Measurements from ENCODE around the gene RYR2.

Gene RYR2

GRCh38 chr1:237032029-237032428 is 10.0 kb upstream of the RYR2 start:
- peak; percentile 35 for DNase-seq (ENCODE audit: low read depth, low spot score)

GRCh38 chr1:237033061-237033460 is 8.9 kb upstream of the RYR2 start:
- no peak for DNase-seq (ENCODE audit: low read depth, low spot score)

- DNase-seq (ENCODE audit: low read depth, low spot score), result no peak
Measured at GRCh38 chr1:237033804-237034203, 8.2 kb upstream of the RYR2 start.

GRCh38 chr1:237035759-237036158 is 6.2 kb upstream of the RYR2 start:
- DNase-seq (ENCODE audit: low read depth, low spot score), result no peak

GRCh38 chr1:237038211-237038610 is 3.8 kb upstream of the RYR2 start:
- DNase-seq (ENCODE audit: low read depth, low spot score), result no peak

- DNase-seq (ENCODE audit: low read depth, low spot score), result no peak
Measured at GRCh38 chr1:237040823-237041222, 1.2 kb upstream of the RYR2 start.

- no peak for DNase-seq (ENCODE audit: low read depth, low spot score)
Measured at GRCh38 chr1:237041461-237041794, 556 bp upstream of the RYR2 start.

- DNase-seq (ENCODE audit: low read depth, low spot score), result no peak
Measured at GRCh38 chr1:237042526-237042891, 525 bp downstream of the RYR2 start.

GRCh38 chr1:237042892-237043576 is 1.1 kb downstream of the RYR2 start:
- DNase-seq (ENCODE audit: low read depth, low spot score), result peak; percentile 36

- no peak for DNase-seq (ENCODE audit: low read depth, low spot score)
Measured at GRCh38 chr1:237043846-237044636, 2.1 kb downstream of the RYR2 start.

GRCh38 chr1:237045278-237046016 is 3.5 kb downstream of the RYR2 start:
- no peak for DNase-seq (ENCODE audit: low read depth, low spot score)

GRCh38 chr1:237048803-237049202 is 6.8 kb downstream of the RYR2 start:
- no peak for DNase-seq (ENCODE audit: low read depth, low spot score)

- DNase-seq (ENCODE audit: low read depth, low spot score), result no peak
Measured at GRCh38 chr1:237050185-237050584, 8.2 kb downstream of the RYR2 start.

GRCh38 chr1:237050915-237051314 is 8.9 kb downstream of the RYR2 start:
- no peak for DNase-seq (ENCODE audit: low read depth, low spot score)

GRCh38 chr1:237054313-237054712 is 12.3 kb downstream of the RYR2 start:
- no peak for DNase-seq (ENCODE audit: low read depth, low spot score)

GRCh38 chr1:237058470-237058869 is 16.5 kb downstream of the RYR2 start:
- DNase-seq (ENCODE audit: low read depth, low spot score), result no peak

GRCh38 chr1:237059244-237059643 is 17.3 kb downstream of the RYR2 start:
- DNase-seq (ENCODE audit: low read depth, low spot score), result no peak

- no peak for DNase-seq (ENCODE audit: low read depth, low spot score)
Measured at GRCh38 chr1:237062976-237063375, 21.0 kb downstream of the RYR2 start.

GRCh38 chr1:237065903-237066302 is 23.9 kb downstream of the RYR2 start:
- DNase-seq (ENCODE audit: low read depth, low spot score), result no peak

GRCh38 chr1:237070519-237070918 is 28.5 kb downstream of the RYR2 start:
- no peak for DNase-seq (ENCODE audit: low read depth, low spot score)

GRCh38 chr1:237071641-237072420 is 29.8 kb downstream of the RYR2 start:
- no peak for DNase-seq (ENCODE audit: low read depth, low spot score)

Data from ELF-1 (cell line).